ENCODE measurements around the gene CRMP1.

CRMP1 gene

DNA sequence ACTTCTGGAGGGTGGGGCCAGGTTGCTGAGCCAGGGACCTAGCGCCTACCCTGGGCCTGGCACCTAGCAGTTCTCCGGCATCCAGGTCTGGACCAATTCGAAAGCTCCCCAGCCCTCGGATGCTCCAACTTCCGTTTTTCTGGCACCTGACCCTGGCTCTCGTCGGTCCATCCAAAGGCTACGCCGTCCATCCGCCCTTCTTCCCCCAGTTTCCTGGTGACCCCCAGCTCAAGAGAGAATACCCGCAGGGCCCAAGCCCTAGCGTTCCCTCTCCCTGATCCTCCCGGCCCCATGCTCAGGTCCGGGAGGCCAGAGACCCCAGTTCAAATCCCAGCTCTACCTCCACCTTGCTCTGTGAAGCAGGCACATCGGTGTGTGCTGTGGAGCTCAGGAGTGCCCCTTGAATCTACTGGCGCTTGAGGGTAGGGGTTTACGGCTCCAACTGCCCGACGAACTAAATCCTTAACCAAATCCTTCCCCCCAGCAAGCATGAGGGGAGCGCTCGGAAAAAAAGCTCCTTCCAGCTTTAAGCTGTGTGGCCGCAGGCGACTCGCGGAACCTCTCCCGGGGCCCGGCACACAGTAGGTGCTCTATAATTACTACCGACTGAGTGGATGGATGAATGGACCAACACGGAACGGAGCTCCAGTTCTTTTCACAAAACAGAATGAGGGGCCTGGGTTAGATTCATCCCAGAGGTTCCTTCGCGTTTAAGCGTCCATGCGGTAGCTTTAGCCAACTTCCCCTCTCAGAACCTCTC is 1.1 kb downstream of the CRMP1 start:
- TF ChIP-seq, protein P1, sequence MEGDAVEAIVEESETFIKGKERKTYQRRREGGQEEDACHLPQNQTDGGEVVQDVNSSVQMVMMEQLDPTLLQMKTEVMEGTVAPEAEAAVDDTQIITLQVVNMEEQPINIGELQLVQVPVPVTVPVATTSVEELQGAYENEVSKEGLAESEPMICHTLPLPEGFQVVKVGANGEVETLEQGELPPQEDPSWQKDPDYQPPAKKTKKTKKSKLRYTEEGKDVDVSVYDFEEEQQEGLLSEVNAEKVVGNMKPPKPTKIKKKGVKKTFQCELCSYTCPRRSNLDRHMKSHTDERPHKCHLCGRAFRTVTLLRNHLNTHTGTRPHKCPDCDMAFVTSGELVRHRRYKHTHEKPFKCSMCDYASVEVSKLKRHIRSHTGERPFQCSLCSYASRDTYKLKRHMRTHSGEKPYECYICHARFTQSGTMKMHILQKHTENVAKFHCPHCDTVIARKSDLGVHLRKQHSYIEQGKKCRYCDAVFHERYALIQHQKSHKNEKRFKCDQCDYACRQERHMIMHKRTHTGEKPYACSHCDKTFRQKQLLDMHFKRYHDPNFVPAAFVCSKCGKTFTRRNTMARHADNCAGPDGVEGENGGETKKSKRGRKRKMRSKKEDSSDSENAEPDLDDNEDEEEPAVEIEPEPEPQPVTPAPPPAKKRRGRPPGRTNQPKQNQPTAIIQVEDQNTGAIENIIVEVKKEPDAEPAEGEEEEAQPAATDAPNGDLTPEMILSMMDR (IDR thresholded peaks at IDR 0.05; ENCODE audit: low read length, missing control alignments): no peak
- no peak for DNase-seq (ENCODE audit: low read depth)
- H3K4me3 ChIP-seq (replicated peaks; ENCODE audit: low read depth, low read length): no peak overlapping the region

DNA sequence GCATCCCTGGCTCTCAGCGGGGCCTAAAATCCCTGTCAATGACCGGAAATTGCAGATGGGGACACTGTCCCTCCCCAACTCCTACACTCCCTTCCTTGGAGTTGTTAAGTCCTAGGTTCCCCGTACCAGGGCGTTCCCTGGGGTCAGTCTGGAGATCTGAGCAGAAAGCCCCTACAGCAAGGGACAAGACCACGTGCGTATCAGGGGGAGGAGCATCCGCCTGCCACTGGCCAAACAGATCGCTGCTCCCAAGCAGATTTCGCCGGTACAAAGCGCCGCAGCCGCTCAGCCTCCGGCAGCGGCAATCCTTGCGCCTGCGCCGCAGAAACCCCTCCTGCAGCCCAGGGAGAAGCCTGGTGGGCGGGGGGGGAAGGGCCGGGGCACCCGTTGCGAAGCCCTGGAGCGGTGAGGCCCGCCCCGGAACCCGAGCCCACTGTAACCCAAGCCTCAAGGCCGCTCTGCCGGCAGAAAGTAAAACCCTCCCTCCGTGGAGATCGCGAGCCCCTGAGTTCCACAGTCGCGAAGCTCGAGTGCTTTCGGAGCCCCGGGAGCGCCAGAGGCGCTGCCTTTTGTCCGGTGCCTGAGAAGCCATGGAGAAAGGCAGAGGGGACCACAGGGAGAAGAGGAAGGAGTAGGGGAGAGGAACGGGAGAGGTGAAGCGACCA is 2.7 kb downstream of the CRMP1 start:
- H3K4me3 ChIP-seq (replicated peaks; ENCODE audit: low read depth, low read length): no peak overlapping the region
- TF ChIP-seq, protein P1 (IDR thresholded peaks at IDR 0.05; ENCODE audit: low read length, missing control alignments): no peak
- no peak for DNase-seq (ENCODE audit: low read depth)

DNA sequence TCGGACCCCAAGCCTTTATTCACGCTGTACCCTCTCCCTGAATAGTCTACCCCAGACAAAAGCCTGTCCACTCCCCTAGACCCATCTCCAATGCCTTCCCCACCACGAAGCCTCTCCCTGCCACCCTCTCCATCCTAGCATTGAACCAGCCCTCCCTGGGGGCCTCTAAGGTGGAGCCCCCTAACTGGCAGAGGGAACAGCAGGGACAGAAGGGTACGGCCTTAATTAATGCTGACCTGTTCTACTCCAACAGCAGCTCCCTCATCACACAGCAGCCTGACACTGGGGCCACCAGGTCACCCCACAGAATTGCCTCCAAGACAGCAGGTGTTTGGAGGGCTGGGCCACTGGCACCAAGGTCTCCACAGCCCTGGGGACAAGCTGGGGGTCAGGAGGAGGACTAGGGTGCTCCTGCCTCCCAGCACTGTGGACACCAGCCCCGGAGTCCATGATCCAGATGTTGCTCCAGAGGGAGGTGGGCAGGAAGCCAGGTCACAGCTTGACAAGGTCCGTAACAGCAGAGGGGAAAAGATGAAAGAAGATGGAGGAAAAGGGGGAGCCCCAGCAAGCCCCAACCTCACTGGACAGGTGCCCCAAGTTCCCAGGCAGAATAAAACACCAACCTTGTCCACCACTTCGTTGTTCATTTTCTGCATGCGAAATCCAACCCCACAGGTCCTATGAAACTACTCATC is 3.7 kb downstream of the CRMP1 start:
- H3K4me3 ChIP-seq (replicated peaks; ENCODE audit: low read depth, low read length): no peak overlapping the region
- TF ChIP-seq, protein P1 (IDR thresholded peaks at IDR 0.05; ENCODE audit: low read length, missing control alignments): no peak
- no peak for DNase-seq (ENCODE audit: low read depth)

DNA sequence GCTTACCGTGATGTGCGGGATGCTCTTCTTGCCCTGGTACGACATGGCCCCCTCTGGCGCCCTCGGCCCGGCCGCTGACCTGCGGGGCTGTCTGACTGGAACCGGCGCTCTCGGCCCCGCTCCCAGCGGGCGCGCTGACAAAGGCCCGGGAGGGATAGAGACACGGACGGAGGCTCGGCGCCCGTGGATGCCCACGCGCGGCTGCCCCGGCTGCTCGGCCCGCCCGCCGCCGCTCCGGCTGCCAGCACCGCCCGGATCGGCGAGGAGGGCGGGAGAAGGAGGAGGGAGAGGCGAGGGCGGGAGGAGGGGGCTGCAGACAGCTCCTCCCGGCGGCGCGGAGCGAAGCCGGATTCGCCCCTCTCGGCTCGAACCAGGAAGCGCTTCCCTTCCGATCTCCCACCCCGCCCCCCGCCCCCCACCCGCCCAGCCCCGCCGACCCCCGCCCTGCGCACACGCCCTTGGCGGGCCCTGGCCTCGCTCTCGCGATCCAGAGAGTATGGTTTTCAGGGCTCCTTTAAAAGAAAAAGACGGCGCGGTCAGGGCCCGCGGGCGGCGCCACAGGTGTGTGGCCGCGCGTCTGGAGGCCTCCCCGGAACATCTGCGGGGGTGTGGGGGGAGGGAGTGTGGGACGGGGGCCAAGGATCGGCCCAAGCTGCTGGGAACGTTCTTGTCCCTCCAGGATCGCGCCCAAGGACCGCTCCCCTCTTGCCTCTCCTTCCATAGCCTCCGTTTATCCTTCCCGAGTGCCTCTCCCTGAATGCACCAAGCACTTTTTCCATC is 4.5 kb downstream of the CRMP1 start:
- no peak for DNase-seq (ENCODE audit: low read depth)
- H3K4me3 ChIP-seq (replicated peaks; ENCODE audit: low read depth, low read length): no peak overlapping the region

DNA sequence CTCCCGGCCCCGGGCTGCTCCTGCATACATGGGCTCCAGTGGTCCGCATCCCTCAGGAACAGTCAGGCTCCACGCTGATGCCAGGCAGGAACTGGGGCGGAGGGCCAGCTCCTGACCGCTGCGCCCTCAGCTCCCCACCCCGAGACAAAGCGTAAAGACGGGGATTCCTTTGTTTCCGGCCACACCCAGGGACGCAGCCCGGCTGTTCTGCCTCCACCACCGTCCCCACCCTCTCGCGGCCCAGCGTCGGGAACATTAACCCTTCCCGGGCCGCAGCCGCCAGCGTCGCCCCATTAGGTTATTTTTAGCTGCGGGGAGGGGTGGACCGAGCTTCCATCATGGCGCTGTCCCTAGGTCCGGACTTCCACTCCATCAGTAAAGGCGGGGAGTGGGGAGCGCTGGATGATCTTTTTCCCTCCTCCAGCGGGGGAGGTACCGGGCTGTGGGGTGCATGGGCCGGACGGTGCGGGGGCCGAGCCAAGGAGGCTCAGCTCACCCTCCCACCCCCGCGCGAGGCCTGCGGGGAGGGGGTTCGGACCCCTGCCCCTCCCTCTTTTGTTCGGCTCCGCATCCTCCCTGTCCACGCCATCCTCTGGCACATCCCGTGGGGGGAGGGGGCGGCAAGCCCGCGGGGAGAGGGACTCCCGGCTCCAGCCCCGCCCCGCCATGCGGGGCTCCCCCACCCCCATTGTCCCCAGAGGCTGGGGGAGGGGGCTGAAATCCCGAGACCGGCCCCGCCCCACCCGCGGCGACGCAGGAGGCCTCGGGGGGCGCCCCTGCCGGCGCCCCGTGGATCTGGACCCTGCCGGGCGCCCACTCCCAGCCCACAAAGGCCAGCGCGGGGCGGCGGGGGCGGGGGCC is 5.3 kb downstream of the CRMP1 start:
- H3K4me3 ChIP-seq (replicated peaks; ENCODE audit: low read depth, low read length): no peak overlapping the region
- TF ChIP-seq, protein P1 (IDR thresholded peaks at IDR 0.05; ENCODE audit: low read length, missing control alignments): no peak
- DNase-seq (ENCODE audit: low read depth): no peak

More for the DNA sequence above, 4.5 kb downstream of the CRMP1 start:
- TF ChIP-seq, protein P1 (IDR thresholded peaks at IDR 0.05; ENCODE audit: low read length, missing control alignments): no peak

DNA sequence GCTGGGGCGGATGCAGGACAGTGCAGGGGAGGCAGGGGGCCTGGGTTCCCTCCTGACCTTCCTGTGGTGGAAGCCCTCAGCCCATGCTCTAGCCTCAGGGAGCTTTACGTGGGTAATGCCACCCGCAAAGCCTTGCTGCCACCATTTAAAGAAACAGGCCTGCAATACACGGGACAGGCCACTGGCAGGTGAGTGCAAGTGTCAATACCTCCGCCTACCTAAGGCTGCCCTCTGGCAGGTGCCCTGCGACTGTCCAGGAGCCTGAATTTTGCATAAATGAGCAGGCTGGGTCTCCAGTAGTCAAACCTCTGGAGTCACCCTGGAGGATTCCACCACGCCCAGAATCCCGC is 5.9 kb downstream of the CRMP1 start:
- TF ChIP-seq, protein P1 (IDR thresholded peaks at IDR 0.05; ENCODE audit: low read length, missing control alignments): no peak
- no peak for DNase-seq (ENCODE audit: low read depth)
- H3K4me3 ChIP-seq (replicated peaks; ENCODE audit: low read depth, low read length): no peak overlapping the region

Data from fibroblast of pulmonary artery (primary cell).